Neuron (in vitro differentiated cells): ENCODE results near the gene LRRC38.

ENCODE experiments used
- H2AFZ ChIP-seq: one replicate; pipeline ENCODE4 v1.6.1; 2013; ENCODE audit warnings: low read depth, mild to moderate bottlenecking, inconsistent platforms, low read length, moderate library complexity
- H3K27me3 ChIP-seq: one replicate; pipeline ENCODE4 v1.6.1; 2013; ENCODE audit warnings: low read length; ENCODE audit not compliant: insufficient read depth
- H3K36me3 ChIP-seq: one replicate; pipeline ENCODE4 v1.6.1; 2013; ENCODE audit warnings: low read length; ENCODE audit not compliant: insufficient read depth
- H3K4me1 ChIP-seq: one replicate; pipeline ENCODE4 v1.6.1; 2013; ENCODE audit warnings: low read length; ENCODE audit not compliant: insufficient read depth
- H3K4me3 ChIP-seq: 2 replicates; pipeline ENCODE4 v1.5.1; 2013; ENCODE audit warnings: mild to moderate bottlenecking, low read length, moderate library complexity
- H3K9me3 ChIP-seq: one replicate; pipeline ENCODE4 v1.6.1; 2013; ENCODE audit warnings: low read length

LRRC38 gene

GRCh38 chr1:13512472-13512871 lies 1.3 kb downstream of the LRRC38 start:
- peaks cover 86% of the 10 kb centered on the region for H3K27me3 ChIP-seq
- no peaks in the 10 kb centered on the region for H3K36me3 ChIP-seq
- H2AFZ ChIP-seq, result no peak overlapping the region
- no peaks in the 10 kb centered on the region for H3K4me1 ChIP-seq
- no peak overlapping the region for H3K4me3 ChIP-seq
- H3K9me3 ChIP-seq, result no peaks in the 10 kb centered on the region

- Histone ChIP-seq H3K27me3 (peaks cover 72% of the 10 kb centered on the region), H3K36me3 (no peaks in the 10 kb centered on the region), H3K9me3 (no peaks in the 10 kb centered on the region), H3K4me1 (no peaks in the 10 kb centered on the region), H2AFZ (no peak overlapping the region), H3K4me3 (no peak overlapping the region)
Measured at GRCh38 chr1:13510499-13510898, 3.3 kb downstream of the LRRC38 start.

GRCh38 chr1:13507075-13507474 lies 6.7 kb downstream of the LRRC38 start:
- Histone ChIP-seq H3K4me3 (no peak overlapping the region), H3K27me3 (peaks cover 43% of the 10 kb centered on the region), H3K36me3 (no peaks in the 10 kb centered on the region), H2AFZ (no peak overlapping the region), H3K9me3 (no peaks in the 10 kb centered on the region), H3K4me1 (no peaks in the 10 kb centered on the region)

- Histone ChIP-seq H2AFZ (no peak overlapping the region), H3K9me3 (no peaks in the 10 kb centered on the region), H3K36me3 (no peaks in the 10 kb centered on the region), H3K4me1 (no peaks in the 10 kb centered on the region), H3K27me3 (peaks cover 22% of the 10 kb centered on the region), H3K4me3 (no peak overlapping the region)
Measured at GRCh38 chr1:13505020-13505419, 8.8 kb downstream of the LRRC38 start.

- Histone ChIP-seq H3K36me3 (no peaks in the 10 kb centered on the region), H3K9me3 (no peaks in the 10 kb centered on the region), H2AFZ (no peak overlapping the region), H3K27me3 (peaks cover 4% of the 10 kb centered on the region), H3K4me3 (no peak overlapping the region), H3K4me1 (no peaks in the 10 kb centered on the region)
Measured at GRCh38 chr1:13500806-13501205, 13.0 kb downstream of the LRRC38 start.

- Histone ChIP-seq H3K4me3 (no peak overlapping the region), H3K27me3 (peaks cover 5% of the 10 kb centered on the region), H3K9me3 (no peaks in the 10 kb centered on the region), H3K4me1 (no peaks in the 10 kb centered on the region), H2AFZ (no peak overlapping the region), H3K36me3 (no peaks in the 10 kb centered on the region)
Measured at GRCh38 chr1:13499422-13499821, 14.4 kb downstream of the LRRC38 start.

- Histone ChIP-seq H3K27me3 (peaks cover 5% of the 10 kb centered on the region), H2AFZ (no peak overlapping the region), H3K36me3 (no peaks in the 10 kb centered on the region), H3K9me3 (no peaks in the 10 kb centered on the region), H3K4me3 (no peak overlapping the region), H3K4me1 (no peaks in the 10 kb centered on the region)
Measured at GRCh38 chr1:13498553-13498952, 15.2 kb downstream of the LRRC38 start.

GRCh38 chr1:13495186-13495585 lies 18.6 kb downstream of the LRRC38 start:
- Histone ChIP-seq H3K36me3 (no peaks in the 10 kb centered on the region), H2AFZ (no peak overlapping the region), H3K4me1 (no peaks in the 10 kb centered on the region), H3K27me3 (peaks cover 5% of the 10 kb centered on the region), H3K4me3 (no peak overlapping the region), H3K9me3 (no peaks in the 10 kb centered on the region)

- Histone ChIP-seq H2AFZ (no peak overlapping the region), H3K4me1 (no peaks in the 10 kb centered on the region), H3K27me3 (peaks cover 5% of the 10 kb centered on the region), H3K9me3 (no peaks in the 10 kb centered on the region), H3K4me3 (no peak overlapping the region), H3K36me3 (no peaks in the 10 kb centered on the region)
Measured at GRCh38 chr1:13494712-13495111, 19.1 kb downstream of the LRRC38 start.

- Histone ChIP-seq H2AFZ (no peak overlapping the region), H3K4me3 (no peak overlapping the region), H3K36me3 (no peaks in the 10 kb centered on the region), H3K9me3 (no peaks in the 10 kb centered on the region), H3K27me3 (peaks cover 7% of the 10 kb centered on the region), H3K4me1 (no peaks in the 10 kb centered on the region)
Measured at GRCh38 chr1:13494025-13494424, 19.8 kb downstream of the LRRC38 start.

GRCh38 chr1:13492711-13493110 lies 21.1 kb downstream of the LRRC38 start:
- no peaks in the 10 kb centered on the region for H3K9me3 ChIP-seq
- H3K4me1 ChIP-seq, result no peaks in the 10 kb centered on the region
- H3K36me3 ChIP-seq, result no peaks in the 10 kb centered on the region
- no peak overlapping the region for H2AFZ ChIP-seq
- no peak overlapping the region for H3K4me3 ChIP-seq
- H3K27me3 ChIP-seq, result peaks cover 9% of the 10 kb centered on the region

GRCh38 chr1:13487957-13488356 lies 25.8 kb downstream of the LRRC38 start:
- Histone ChIP-seq H3K9me3 (no peaks in the 10 kb centered on the region), H2AFZ (no peak overlapping the region), H3K4me3 (no peak overlapping the region), H3K27me3 (peaks cover 3% of the 10 kb centered on the region), H3K4me1 (no peaks in the 10 kb centered on the region), H3K36me3 (no peaks in the 10 kb centered on the region)

GRCh38 chr1:13487143-13487868 lies 26.5 kb downstream of the LRRC38 start:
- Histone ChIP-seq H3K4me1 (no peaks in the 10 kb centered on the region), H2AFZ (no peak overlapping the region), H3K27me3 (peaks cover 3% of the 10 kb centered on the region), H3K36me3 (no peaks in the 10 kb centered on the region), H3K4me3 (no peak overlapping the region), H3K9me3 (no peaks in the 10 kb centered on the region)

- Histone ChIP-seq H3K4me3 (no peak overlapping the region), H2AFZ (no peak overlapping the region), H3K9me3 (no peaks in the 10 kb centered on the region), H3K27me3 (peaks cover 1% of the 10 kb centered on the region), H3K36me3 (no peaks in the 10 kb centered on the region), H3K4me1 (no peaks in the 10 kb centered on the region)
Measured at GRCh38 chr1:13483946-13484345, 29.9 kb downstream of the LRRC38 start.
